Prostate gland (tissue), 2 donors: ENCODE results near the gene PRDM16. TPM values are rescaled to one million over a fixed set of nuclear protein-coding genes. Genes with fewer than 3 reads are reported as not detected.

ENCODE experiments used
- DNase-seq: peaks from one replicate; pipeline ENCODE4 v3.0.0-alpha.2; 2019; ENCODE audit warnings: low spot score
- H3K27ac ChIP-seq, 2 donors: fragments of 200-600 bp; sonication (generic); 2 replicates each; pipeline ENCODE4 v1.5.1; 2017 to 2019
- H3K27me3 ChIP-seq: fragments of 200-600 bp; sonication (generic); replicated peaks from 2 replicates; pipeline ENCODE4 v1.5.1; 2019; ENCODE audit not compliant: insufficient read depth
- H3K36me3 ChIP-seq, 2 donors: fragments of 200-600 bp; sonication (generic); 1 replicate in 1 of 2; 2 replicates in 1 of 2; pipeline versions ENCODE4 v1.5.1 to v1.8.1; 2017 to 2019
- H3K4me1 ChIP-seq: fragments of 200-600 bp; sonication (generic); replicated peaks from 2 replicates; pipeline ENCODE4 v1.5.1; 2019
- H3K4me3 ChIP-seq, 2 donors: fragments of 200-600 bp; sonication (generic); 2 replicates each; pipeline ENCODE4 v1.5.1; 2017 to 2019
- H3K9me3 ChIP-seq: fragments of 200-600 bp; sonication (generic); 2 replicates; pipeline ENCODE4 v1.5.1; 2017
- CTCF ChIP-seq, 4 experiments: fragments of 200-600 bp in 2 of 4; fragments of 450-650 bp in 2 of 4; sonication (generic) in 2 of 4; IDR thresholded peaks; 1 replicate in 3 of 4; 2 replicates in 1 of 4; pipeline ENCODE4 v1.5.1; 2016 to 2019; ENCODE audit warnings: antibody characterized with exemption in 4 of 4, mild to moderate bottlenecking in 2 of 4, moderate library complexity in 2 of 4
- POLR2A ChIP-seq: fragments of 450-650 bp; IDR thresholded peaks from one replicate; pipeline ENCODE4 v1.6.1; 2016; ENCODE audit warnings: antibody characterized with exemption, mild to moderate bottlenecking
- POLR2AphosphoS5 ChIP-seq: sonication (generic); formaldehyde crosslinking; IDR thresholded peaks from one replicate; pipeline ENCODE4 v1.6.1; 2017; ENCODE audit warnings: antibody characterized with exemption
- WGBS: methylation state at CpG from one replicate; pipeline ENCODE4 v1.1.5; 2018; 5-methylcytosine and 5-hydroxymethylcytosine counted together
- intact Hi-C: fragments of 100-400 bp; cut with DNase I; formaldehyde crosslinking; loops from one replicate; pipeline ENCODE4 v1.14.2; 2022
- total RNA-seq, 2 donors: library from RNA; depleted of rRNA; stranded (reverse); fragments of >200 nt; gene quantifications; one replicate each; pipeline ENCODE4 v1.1.0, GENCODE V29; 2016

PRDM16 gene
- total RNA-seq, 2 donors from 2014 or later: 0.23 to 6.5 TPM

- no peaks in the 10 kb centered on the region for H3K9me3 ChIP-seq
- WGBS: 64% methylated on average over 25 of the region's 28 CpGs
- DNase-seq: no peak
- H3K27ac ChIP-seq: no peak overlapping the region
- H3K36me3 ChIP-seq: no peaks in the 10 kb centered on the region
- no peaks in the 10 kb centered on the region for H3K27me3 ChIP-seq
- H3K4me3 ChIP-seq: no peak overlapping the region
- intact Hi-C loops: no loop called here
- no peaks in the 10 kb centered on the region for H3K4me1 ChIP-seq
- no peak for TF ChIP-seq CTCF (IDR thresholded peaks at IDR 0.05)
Observed at GRCh38 chr1:3477241-3477995, 408.4 kb downstream of the PRDM16 start.

GRCh38 chr1:3478187-3478586, 409.2 kb downstream of the PRDM16 start:
- intact Hi-C loops: no loop called here
- H3K4me1 ChIP-seq: no peaks in the 10 kb centered on the region
- no peak overlapping the region for H3K27ac ChIP-seq
- no peak for TF ChIP-seq POLR2AphosphoS5
- no peak for TF ChIP-seq POLR2A
- no peak for TF ChIP-seq CTCF (IDR thresholded peaks at IDR 0.05)
- WGBS: 80% methylated on average over 21 of the region's 24 CpGs
- H3K4me3 ChIP-seq: no peak overlapping the region
- no peaks in the 10 kb centered on the region for H3K9me3 ChIP-seq
- DNase-seq: no peak
- H3K36me3 ChIP-seq: no peaks in the 10 kb centered on the region
- H3K27me3 ChIP-seq: no peaks in the 10 kb centered on the region

- Histone ChIP-seq H3K9me3 (no peaks in the 10 kb centered on the region), H3K36me3 (no peaks in the 10 kb centered on the region), H3K4me3 (no peak overlapping the region), H3K27me3 (no peaks in the 10 kb centered on the region), H3K27ac (no peak overlapping the region), H3K4me1 (no peaks in the 10 kb centered on the region)
- TF ChIP-seq CTCF (IDR thresholded peaks at IDR 0.05) (no peak), POLR2AphosphoS5 (no peak), POLR2A (no peak)
- intact Hi-C loops: no loop called here
- 67% methylated on average over 20 of the region's 30 CpGs for WGBS
- DNase-seq: no peak
Observed at GRCh38 chr1:3479511-3480368, 410.7 kb downstream of the PRDM16 start.

- H3K27ac ChIP-seq: no peak overlapping the region
- intact Hi-C loops: no loop called here
- DNase-seq: no peak
- H3K4me1 ChIP-seq: no peaks in the 10 kb centered on the region
- TF ChIP-seq CTCF (IDR thresholded peaks at IDR 0.05) (no peak), POLR2AphosphoS5 (no peak), POLR2A (no peak)
- H3K9me3 ChIP-seq: no peaks in the 10 kb centered on the region
- H3K36me3 ChIP-seq: no peaks in the 10 kb centered on the region
- no peak overlapping the region for H3K4me3 ChIP-seq
- WGBS: 76% methylated on average over 19 of the region's 21 CpGs
- no peaks in the 10 kb centered on the region for H3K27me3 ChIP-seq
Observed at GRCh38 chr1:3480369-3480719, 411.3 kb downstream of the PRDM16 start.

- intact Hi-C loops: no loop called here
- WGBS: 62% methylated on average over 15 of the region's 15 CpGs
- TF ChIP-seq POLR2A: no peak
- no peak for TF ChIP-seq CTCF (IDR thresholded peaks at IDR 0.05)
- TF ChIP-seq POLR2AphosphoS5: no peak
- H3K27ac ChIP-seq: no peak overlapping the region
- no peak overlapping the region for H3K4me3 ChIP-seq
- H3K4me1 ChIP-seq: no peaks in the 10 kb centered on the region
- no peaks in the 10 kb centered on the region for H3K36me3 ChIP-seq
- no peaks in the 10 kb centered on the region for H3K9me3 ChIP-seq
- DNase-seq: no peak
- H3K27me3 ChIP-seq: no peaks in the 10 kb centered on the region
Observed at GRCh38 chr1:3481046-3481445, 412.0 kb downstream of the PRDM16 start.
